Uterus (tissue), 2 donors: ENCODE data around the gene TMPRSS11D.

Experiments
- POLR2A ChIP-seq, 2 donors: fragments of 450-650 bp; IDR thresholded peaks; one replicate each; pipeline ENCODE4 v1.6.1; 2016; ENCODE audit warnings: antibody characterized with exemption in 2 of 2, mild to moderate bottlenecking in 1 of 2, moderate library complexity in 1 of 2
- TF ChIP-seq, protein P1 (sequence below), 4 experiments: fragments of 200-600 bp in 2 of 4; fragments of 450-650 bp in 2 of 4; sonication (generic) in 2 of 4; IDR thresholded peaks; one replicate each; pipeline ENCODE4 v1.5.1; 2016 to 2019; ENCODE audit warnings: antibody characterized with exemption in 4 of 4, mild to moderate bottlenecking in 2 of 4, moderate library complexity in 1 of 4

DNA sequence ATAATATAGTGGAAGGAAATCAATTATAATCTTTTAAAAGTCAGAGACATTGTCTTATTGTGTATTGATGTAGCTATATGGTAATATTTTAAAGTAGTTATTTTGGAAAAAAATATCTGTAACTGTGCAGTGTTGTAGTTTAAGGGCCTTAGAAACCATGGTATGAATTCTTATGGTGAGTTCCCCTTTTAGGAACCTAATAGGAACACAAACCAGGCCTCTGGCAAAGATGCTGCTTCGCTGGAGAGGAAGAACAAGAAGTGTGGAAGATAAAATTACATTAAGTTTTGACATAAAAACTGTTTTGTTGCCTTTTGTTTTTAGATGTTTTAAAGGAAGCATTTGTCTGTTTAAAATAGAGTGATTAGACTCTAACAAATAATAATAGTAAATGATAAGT is 10.9 kb upstream of the TMPRSS11D start:
- TF ChIP-seq, protein P1, sequence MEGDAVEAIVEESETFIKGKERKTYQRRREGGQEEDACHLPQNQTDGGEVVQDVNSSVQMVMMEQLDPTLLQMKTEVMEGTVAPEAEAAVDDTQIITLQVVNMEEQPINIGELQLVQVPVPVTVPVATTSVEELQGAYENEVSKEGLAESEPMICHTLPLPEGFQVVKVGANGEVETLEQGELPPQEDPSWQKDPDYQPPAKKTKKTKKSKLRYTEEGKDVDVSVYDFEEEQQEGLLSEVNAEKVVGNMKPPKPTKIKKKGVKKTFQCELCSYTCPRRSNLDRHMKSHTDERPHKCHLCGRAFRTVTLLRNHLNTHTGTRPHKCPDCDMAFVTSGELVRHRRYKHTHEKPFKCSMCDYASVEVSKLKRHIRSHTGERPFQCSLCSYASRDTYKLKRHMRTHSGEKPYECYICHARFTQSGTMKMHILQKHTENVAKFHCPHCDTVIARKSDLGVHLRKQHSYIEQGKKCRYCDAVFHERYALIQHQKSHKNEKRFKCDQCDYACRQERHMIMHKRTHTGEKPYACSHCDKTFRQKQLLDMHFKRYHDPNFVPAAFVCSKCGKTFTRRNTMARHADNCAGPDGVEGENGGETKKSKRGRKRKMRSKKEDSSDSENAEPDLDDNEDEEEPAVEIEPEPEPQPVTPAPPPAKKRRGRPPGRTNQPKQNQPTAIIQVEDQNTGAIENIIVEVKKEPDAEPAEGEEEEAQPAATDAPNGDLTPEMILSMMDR (IDR thresholded peaks at IDR 0.05), result no peak
- no peak for TF ChIP-seq POLR2A (IDR thresholded peaks at IDR 0.05)
